GM12873 (cell line): ENCODE data around the gene RMND5A.

Experiments used
- CTCF ChIP-seq: IDR thresholded peaks from 2 replicates; pipeline ENCODE4 v1.5.1; 2012; ENCODE audit warnings: low read depth, mild to moderate bottlenecking, moderate library complexity, low read length, control low read depth; ENCODE audit not compliant: insufficient read depth; ENCODE audit errors: missing control alignments

Gene RMND5A

GRCh38 chr2:86768189-86768949, 48.3 kb downstream of the RMND5A start:
- no peak for TF ChIP-seq CTCF

GRCh38 chr2:86769838-86770237, 49.7 kb downstream of the RMND5A start:
- no peak for TF ChIP-seq CTCF

- no peak for TF ChIP-seq CTCF
Observed at GRCh38 chr2:86770816-86771301, 50.8 kb downstream of the RMND5A start.

- TF ChIP-seq CTCF = no peak
Observed at GRCh38 chr2:86772611-86773010, 52.5 kb downstream of the RMND5A start.

GRCh38 chr2:86774862-86775261, 54.8 kb downstream of the RMND5A start:
- no peak for TF ChIP-seq CTCF

- no peak for TF ChIP-seq CTCF
Observed at GRCh38 chr2:86775338-86775737, 55.2 kb downstream of the RMND5A start.

- TF ChIP-seq CTCF = no peak
Observed at GRCh38 chr2:86776532-86776931, 56.4 kb downstream of the RMND5A start.
